ENCODE measurements around the gene SOX6. TPM values are rescaled to one million over a fixed set of nuclear protein-coding genes. Genes with fewer than 3 reads are reported as not detected.
"Not testable (repeated sequence)": the region's sequence is repeated elsewhere in the genome, so short reads cannot be mapped to it uniquely, and the experiment has no call there.

The SOX6 gene
- total RNA-seq, 4 donors from 2014 or later: 1.6 to 22.7 (median 6.9) TPM

DNA sequence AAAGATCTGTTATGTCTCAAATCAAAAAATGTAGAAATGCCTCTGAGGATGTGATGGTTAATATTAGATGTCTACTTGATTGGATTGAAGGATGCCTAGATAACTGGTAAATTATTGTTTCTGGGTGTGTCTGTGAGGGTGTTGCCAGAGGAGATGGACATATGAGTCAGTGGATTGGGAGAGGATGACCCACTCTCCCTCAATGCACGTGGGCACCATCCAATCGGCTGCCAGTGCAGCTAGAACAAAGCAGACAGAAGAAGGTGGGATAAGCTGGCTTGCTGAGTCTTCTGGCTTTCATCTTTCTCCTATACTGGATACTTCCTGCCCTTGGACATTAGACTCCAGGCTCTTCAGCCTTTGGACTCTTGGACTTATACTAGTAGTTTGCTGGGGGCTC is 430.3 kb downstream of the SOX6 start:
- intact Hi-C loops (cut with DNase I; ENCODE audit: low total_unique reads) (no loop called here), in situ Hi-C loops (cut with MboI; ENCODE audit: low pct_ligation_motif_present in 1 of 4, low pct_unique_long_range_greater_than_20kb in 1 of 4, low sequenced_read_pairs in 3 of 4) (no loop called here)
- no peaks in the 10 kb centered on the region for H3K27me3 ChIP-seq
- H3K4me3 ChIP-seq: no peak overlapping the region
- no peak for TF ChIP-seq EP300 (IDR thresholded peaks at IDR 0.05; ENCODE audit: low read depth)
- TF ChIP-seq, protein P1, sequence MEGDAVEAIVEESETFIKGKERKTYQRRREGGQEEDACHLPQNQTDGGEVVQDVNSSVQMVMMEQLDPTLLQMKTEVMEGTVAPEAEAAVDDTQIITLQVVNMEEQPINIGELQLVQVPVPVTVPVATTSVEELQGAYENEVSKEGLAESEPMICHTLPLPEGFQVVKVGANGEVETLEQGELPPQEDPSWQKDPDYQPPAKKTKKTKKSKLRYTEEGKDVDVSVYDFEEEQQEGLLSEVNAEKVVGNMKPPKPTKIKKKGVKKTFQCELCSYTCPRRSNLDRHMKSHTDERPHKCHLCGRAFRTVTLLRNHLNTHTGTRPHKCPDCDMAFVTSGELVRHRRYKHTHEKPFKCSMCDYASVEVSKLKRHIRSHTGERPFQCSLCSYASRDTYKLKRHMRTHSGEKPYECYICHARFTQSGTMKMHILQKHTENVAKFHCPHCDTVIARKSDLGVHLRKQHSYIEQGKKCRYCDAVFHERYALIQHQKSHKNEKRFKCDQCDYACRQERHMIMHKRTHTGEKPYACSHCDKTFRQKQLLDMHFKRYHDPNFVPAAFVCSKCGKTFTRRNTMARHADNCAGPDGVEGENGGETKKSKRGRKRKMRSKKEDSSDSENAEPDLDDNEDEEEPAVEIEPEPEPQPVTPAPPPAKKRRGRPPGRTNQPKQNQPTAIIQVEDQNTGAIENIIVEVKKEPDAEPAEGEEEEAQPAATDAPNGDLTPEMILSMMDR (IDR thresholded peaks at IDR 0.05): no peak
- TF ChIP-seq POLR2AphosphoS5 (IDR thresholded peaks at IDR 0.05): no peak
- no peak for TF ChIP-seq POLR2A (IDR thresholded peaks at IDR 0.05)
- DNase-seq: no peak
- no peaks in the 10 kb centered on the region for H3K9me3 ChIP-seq
- H3K4me1 ChIP-seq: no peaks in the 10 kb centered on the region
- H3K27ac ChIP-seq: no peak overlapping the region
- H3K36me3 ChIP-seq: no peaks in the 10 kb centered on the region
- WGBS, 2 donors (ENCODE audit: low coverage in 1 of 2): 70 to 100% methylated on average over 1 to 2 of the region's 2 CpGs

DNA sequence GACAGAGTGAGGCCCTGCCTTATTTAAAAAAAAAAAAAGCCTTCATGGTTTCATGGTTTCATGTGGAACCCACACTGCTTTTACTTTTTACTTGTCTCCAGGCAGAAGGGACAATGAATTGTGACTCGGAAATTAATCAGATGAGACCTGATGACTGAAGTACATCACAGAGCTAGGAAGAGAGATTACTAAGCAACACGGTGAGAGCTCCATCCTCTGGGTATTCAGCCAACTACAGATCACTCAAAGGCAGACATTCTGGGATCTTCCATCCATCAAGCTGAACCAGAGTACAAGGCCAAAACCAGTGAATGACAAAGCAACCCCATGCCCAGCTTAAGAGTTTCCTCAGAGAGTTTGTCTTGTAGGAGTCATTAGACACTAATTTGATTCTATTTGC is 433.2 kb downstream of the SOX6 start:
- Histone ChIP-seq H3K36me3 (no peaks in the 10 kb centered on the region), H3K4me3 (no peak overlapping the region), H3K27ac (no peak overlapping the region), H3K27me3 (no peaks in the 10 kb centered on the region), H3K9me3 (no peaks in the 10 kb centered on the region), H3K4me1 (no peaks in the 10 kb centered on the region)
- intact Hi-C loops (cut with DNase I; ENCODE audit: low total_unique reads): no loop called here
- TF ChIP-seq EP300 (IDR thresholded peaks at IDR 0.05; ENCODE audit: low read depth) (no peak), POLR2AphosphoS5 (IDR thresholded peaks at IDR 0.05) (no peak), POLR2A (IDR thresholded peaks at IDR 0.05) (no peak)
- TF ChIP-seq, protein P1 (IDR thresholded peaks at IDR 0.05): no peak
- no peak for DNase-seq
- whole genome bisulfite sequencing, 2 donors (ENCODE audit: low coverage in 1 of 2): 73 to 75% methylated on average over 2 of the region's 2 CpGs
- in situ Hi-C loops (cut with MboI; ENCODE audit: low pct_ligation_motif_present in 1 of 4, low pct_unique_long_range_greater_than_20kb in 1 of 4, low sequenced_read_pairs in 3 of 4): loop anchor here in 1 of 4 donors (25.0 kb wide), 1 partner anchor 689 kb away; no protein-coding TSS in a partner anchor

DNA sequence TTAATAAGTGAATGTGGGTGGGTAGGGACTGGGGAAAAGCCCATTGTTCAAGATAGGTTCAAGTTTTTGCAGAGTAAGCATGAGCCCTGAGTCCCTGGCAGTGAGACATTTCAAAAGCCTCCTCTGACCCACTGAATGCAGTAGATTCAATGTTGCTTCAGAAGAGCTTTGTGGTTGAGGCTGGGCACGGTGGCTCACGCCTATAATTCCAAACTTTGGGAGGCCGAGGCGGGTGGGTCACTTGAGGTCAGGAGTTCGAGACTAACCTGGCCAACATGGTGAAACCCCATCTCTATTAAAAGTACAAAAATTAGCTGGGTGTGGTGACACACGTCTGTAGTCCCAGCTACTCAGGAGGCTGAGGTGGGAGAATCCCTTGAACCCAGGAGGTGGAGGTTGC is 433.6 kb downstream of the SOX6 start:
- H3K36me3 ChIP-seq; H3K9me3 ChIP-seq; DNase-seq; H3K4me1 ChIP-seq; H3K27ac ChIP-seq; H3K4me3 ChIP-seq; H3K27me3 ChIP-seq; intact Hi-C loops (cut with DNase I; ENCODE audit: low total_unique reads): not testable (repeated sequence)
- in situ Hi-C loops (cut with MboI; ENCODE audit: low pct_ligation_motif_present in 1 of 4, low pct_unique_long_range_greater_than_20kb in 1 of 4, low sequenced_read_pairs in 3 of 4): loop anchor here in 1 of 4 donors (25.0 kb wide), 1 partner anchor 690 kb away; no protein-coding TSS in a partner anchor
- 90% methylated on average over 6 of the region's 6 CpGs; no CpG with 5 or more reads in 1 of the 2 donors for WGBS, 2 donors (ENCODE audit: low coverage in 1 of 2)

DNA sequence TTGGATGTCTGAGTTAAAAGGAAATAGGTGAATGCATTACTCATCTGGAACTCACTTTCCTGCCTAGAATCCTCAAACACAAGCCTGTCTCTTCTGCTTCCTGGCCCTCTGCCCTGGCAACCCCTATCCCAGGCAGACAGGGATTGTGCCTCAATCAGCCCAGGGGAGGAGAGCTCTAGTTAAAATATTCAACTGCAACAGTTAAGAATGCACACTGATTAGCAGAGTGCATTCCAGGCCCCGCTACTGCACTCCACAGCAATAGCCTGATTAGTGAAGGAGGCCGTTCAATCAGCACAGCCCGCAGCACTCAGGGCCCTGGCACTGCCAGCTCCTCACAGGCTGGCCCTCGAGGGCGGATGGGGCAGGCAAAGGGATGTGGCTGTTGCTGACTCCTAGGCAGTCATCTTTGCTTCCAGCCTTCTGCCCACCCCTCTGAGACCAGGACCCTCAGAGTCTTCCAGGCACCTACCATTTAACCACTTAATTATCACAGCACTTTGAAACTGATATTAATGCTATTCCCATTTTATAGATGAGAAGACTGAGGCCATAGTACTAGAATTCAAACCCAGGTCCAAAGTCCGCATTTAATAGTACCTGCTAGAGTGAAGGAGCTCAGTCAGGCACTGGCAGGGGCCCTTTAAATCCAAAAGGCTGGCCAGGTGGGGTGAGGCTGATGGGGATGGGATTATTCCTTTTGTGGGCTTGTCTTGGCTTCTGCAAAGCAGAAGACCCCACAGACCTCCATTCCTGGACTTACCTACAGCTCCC is 435.3 kb downstream of the SOX6 start:
- DNase-seq: no peak
- Histone ChIP-seq H3K4me1 (no peaks in the 10 kb centered on the region), H3K27ac (no peak overlapping the region), H3K9me3 (no peaks in the 10 kb centered on the region), H3K4me3 (no peak overlapping the region), H3K36me3 (no peaks in the 10 kb centered on the region), H3K27me3 (no peaks in the 10 kb centered on the region)
- in situ Hi-C loops (cut with MboI; ENCODE audit: low pct_ligation_motif_present in 1 of 4, low pct_unique_long_range_greater_than_20kb in 1 of 4, low sequenced_read_pairs in 3 of 4): loop anchor here in 1 of 4 donors (25.0 kb wide), 1 partner anchor 691 kb away; no protein-coding TSS in a partner anchor
- intact Hi-C loops (cut with DNase I; ENCODE audit: low total_unique reads): no loop called here
- WGBS, 2 donors (ENCODE audit: low coverage in 1 of 2): 88% methylated on average over 6 of the region's 6 CpGs; no CpG with 5 or more reads in 1 of the 2 donors
- no peak for TF ChIP-seq POLR2A (IDR thresholded peaks at IDR 0.05)
- TF ChIP-seq EP300 (IDR thresholded peaks at IDR 0.05; ENCODE audit: low read depth): no peak
- TF ChIP-seq, protein P1 (IDR thresholded peaks at IDR 0.05): no peak
- no peak for TF ChIP-seq POLR2AphosphoS5 (IDR thresholded peaks at IDR 0.05)
